Tibial nerve (tissue), 4 donors: Measurements from ENCODE around the gene PSMG4.

Source experiments
- CTCF ChIP-seq, 5 experiments: fragments of 200-600 bp in 3 of 5; fragments of 450-650 bp in 2 of 5; sonication (generic) in 3 of 5; IDR thresholded peaks; one replicate each; pipeline ENCODE4 v1.5.1; 2016 to 2019; ENCODE audit warnings: antibody characterized with exemption in 5 of 5, mild to moderate bottlenecking in 3 of 5, moderate library complexity in 2 of 5
- EP300 ChIP-seq, 2 donors: sonication (generic); formaldehyde crosslinking; IDR thresholded peaks; one replicate each; pipeline ENCODE4 v1.6.1; 2017; ENCODE audit warnings: antibody characterized with exemption in 2 of 2, mild to moderate bottlenecking in 1 of 2
- POLR2A ChIP-seq, 2 donors: fragments of 450-650 bp; IDR thresholded peaks; one replicate each; pipeline ENCODE4 v1.6.1; 2017; ENCODE audit warnings: antibody characterized with exemption in 2 of 2, mild to moderate bottlenecking in 2 of 2, moderate library complexity in 2 of 2

- no peak for TF ChIP-seq CTCF (IDR thresholded peaks at IDR 0.05)
- TF ChIP-seq POLR2A (IDR thresholded peaks at IDR 0.05): no peak
- TF ChIP-seq EP300 (IDR thresholded peaks at IDR 0.05): no peak
Measured at GRCh38 chr6:3305216-3305565, 46.4 kb downstream of the PSMG4 start.
